GM10847 (cell line): Measurements from ENCODE around the gene CCDC33.

Experiments used
- POLR2A ChIP-seq: IDR thresholded peaks from 2 replicates; pipeline ENCODE4 v1.6.1; 2011; ENCODE audit not compliant: insufficient read length; ENCODE audit errors: extremely low read depth

The CCDC33 gene

GRCh38 chr15:74235962-74236361, at the start of gene CCDC33:
TSS of gene CCDC33 (plus strand) at chr15:74236326. CDS start at chr15:74236720, 394 bp downstream.
- no peak for TF ChIP-seq POLR2A

GRCh38 chr15:74188216-74188615, 47.9 kb upstream of the CCDC33 start:
- TF ChIP-seq POLR2A: no peak

DNA sequence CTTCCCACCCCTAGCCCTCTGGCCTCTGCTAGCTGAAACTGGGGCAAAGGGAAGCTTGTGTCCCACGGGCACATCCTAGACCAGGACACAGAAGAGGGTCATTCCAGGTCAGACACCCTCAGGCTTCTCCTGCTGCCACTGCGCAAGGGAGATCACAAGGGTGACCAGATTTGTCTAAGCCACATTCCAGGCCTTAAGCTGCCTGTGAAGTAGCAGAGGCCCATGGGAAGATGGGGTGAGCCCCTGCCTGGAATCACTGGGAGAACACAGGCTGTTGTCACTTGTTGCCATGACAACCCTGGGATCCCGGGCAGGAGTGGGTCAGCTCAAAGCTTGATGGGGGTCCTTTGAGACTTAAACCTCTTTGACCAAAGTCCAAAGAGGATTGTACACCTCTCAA, 44.3 kb upstream of the CCDC33 start:
- no peak for TF ChIP-seq POLR2A

- TF ChIP-seq POLR2A: no peak
Observed at GRCh38 chr15:74192751-74193150, 43.4 kb upstream of the CCDC33 start.

GRCh38 chr15:74193299-74193718, 42.8 kb upstream of the CCDC33 start:
- no peak for TF ChIP-seq POLR2A

GRCh38 chr15:74193905-74194304, 42.2 kb upstream of the CCDC33 start:
- no peak for TF ChIP-seq POLR2A

- no peak for TF ChIP-seq POLR2A
Observed at GRCh38 chr15:74194572-74195559, 41.3 kb upstream of the CCDC33 start.

- TF ChIP-seq POLR2A: no peak
Observed at GRCh38 chr15:74196175-74196574, 40.0 kb upstream of the CCDC33 start.

- TF ChIP-seq POLR2A: no peak
Observed at GRCh38 chr15:74197176-74197965, 38.8 kb upstream of the CCDC33 start.

DNA sequence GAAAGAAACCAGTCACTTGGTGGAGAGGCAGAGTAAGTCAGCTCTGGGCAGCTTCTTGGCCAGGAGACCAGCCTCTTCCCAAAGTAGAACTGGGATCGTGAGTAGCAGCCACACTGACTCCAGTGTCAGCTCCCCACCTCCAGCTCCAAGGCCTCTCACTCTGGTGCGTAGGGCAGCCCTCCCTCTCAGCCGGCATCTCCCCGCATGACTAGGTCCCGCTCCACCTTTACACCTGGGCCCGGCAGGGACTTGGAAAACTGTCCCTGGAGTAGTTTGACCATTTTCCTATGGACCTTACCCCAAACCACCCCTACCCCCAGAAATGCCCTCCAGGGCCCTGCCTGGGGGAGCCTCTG, 36.9 kb upstream of the CCDC33 start:
- no peak for TF ChIP-seq POLR2A

- TF ChIP-seq POLR2A: no peak
Observed at GRCh38 chr15:74200412-74200815, 35.7 kb upstream of the CCDC33 start.

GRCh38 chr15:74200871-74201419, 35.2 kb upstream of the CCDC33 start:
- no peak for TF ChIP-seq POLR2A

- no peak for TF ChIP-seq POLR2A
Observed at GRCh38 chr15:74201710-74202420, 34.3 kb upstream of the CCDC33 start.

GRCh38 chr15:74202452-74203401, 33.4 kb upstream of the CCDC33 start, which contains the start of gene STRA6:
TSS of gene STRA6 (minus strand) at chr15:74202787. CDS start at chr15:74202267, 520 bp downstream.
- TF ChIP-seq POLR2A: no peak
